ENCODE measurements around the gene DAAM1.

GRCh38 chr14:59185676-59186075, 2.8 kb upstream of the DAAM1 start:
- TF ChIP-seq CTCF (IDR thresholded peaks at IDR 0.05; ENCODE audit: borderline replicate concordance, extremely low read depth, low read length, poor library complexity, severe bottlenecking), result no peak
- no peak for TF ChIP-seq EZH2 (IDR thresholded peaks at IDR 0.05; ENCODE audit: borderline replicate concordance, low read depth, low read length, severe bottlenecking)
